Stimulated activated CD8-positive, alpha-beta memory T cell treated with anti-CD3 and anti-CD28 coated beads, Interleukin-4, amount 100 ng/mL, for 24 hours (primary cell): ENCODE measurements around the gene PRKG1.
"Not testable (repeated sequence)": the region's sequence is repeated elsewhere in the genome, so short reads cannot be mapped to it uniquely, and the experiment has no call there.

Experiments
- DNase-seq: peaks from one replicate; pipeline ENCODE4 v3.0.0-alpha.2; 2020; ENCODE audit warnings: low read depth

PRKG1 gene

DNA sequence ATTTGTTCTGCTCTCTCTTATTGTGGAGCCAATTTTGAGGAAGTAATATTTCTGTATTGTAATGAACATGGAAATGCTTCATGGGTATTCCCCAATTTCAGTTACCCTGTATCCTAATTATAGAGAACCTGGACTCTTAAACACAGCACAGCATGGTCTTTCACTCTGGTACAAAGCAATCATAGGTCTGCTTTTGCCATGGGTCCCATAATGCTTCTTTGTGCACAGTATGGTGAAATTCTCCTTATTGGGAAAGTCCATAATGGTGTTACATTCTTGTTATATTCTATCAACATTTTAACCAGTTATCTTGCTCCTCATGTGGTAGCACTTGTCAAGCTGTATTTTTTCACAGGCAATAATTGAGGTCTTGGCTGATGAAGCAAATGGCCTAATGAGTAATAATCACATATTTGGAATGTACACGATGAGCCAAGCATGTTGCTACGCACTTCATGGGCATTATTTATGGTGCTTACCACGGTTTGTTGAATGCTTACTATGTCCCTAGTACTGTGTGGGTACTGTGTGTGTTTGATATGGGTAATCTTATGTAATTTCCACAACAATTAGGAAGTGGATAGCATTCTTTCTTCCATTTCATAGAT lies 42.9 kb downstream of the PRKG1 start:
- DNase-seq: no peak

DNA sequence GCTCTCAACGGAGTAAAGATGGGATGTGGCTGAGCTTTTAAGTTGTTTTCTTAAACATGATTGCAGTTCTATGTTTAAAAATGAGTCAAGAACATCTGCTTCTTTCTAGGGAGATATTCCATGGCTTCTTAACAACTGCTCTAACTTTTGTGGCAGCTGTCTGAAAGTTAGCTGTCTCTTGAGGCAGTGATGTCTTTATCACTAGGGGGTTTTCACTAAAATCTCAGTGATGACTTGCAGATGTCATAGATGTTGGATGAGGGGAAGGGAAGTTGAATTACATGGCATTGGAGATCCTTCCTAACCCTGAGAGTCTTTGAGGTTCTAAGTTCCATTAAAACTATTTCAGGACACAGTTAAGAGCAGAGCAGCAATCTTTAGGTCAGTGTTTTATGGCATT lies 43.5 kb downstream of the PRKG1 start:
- DNase-seq: no peak

DNA sequence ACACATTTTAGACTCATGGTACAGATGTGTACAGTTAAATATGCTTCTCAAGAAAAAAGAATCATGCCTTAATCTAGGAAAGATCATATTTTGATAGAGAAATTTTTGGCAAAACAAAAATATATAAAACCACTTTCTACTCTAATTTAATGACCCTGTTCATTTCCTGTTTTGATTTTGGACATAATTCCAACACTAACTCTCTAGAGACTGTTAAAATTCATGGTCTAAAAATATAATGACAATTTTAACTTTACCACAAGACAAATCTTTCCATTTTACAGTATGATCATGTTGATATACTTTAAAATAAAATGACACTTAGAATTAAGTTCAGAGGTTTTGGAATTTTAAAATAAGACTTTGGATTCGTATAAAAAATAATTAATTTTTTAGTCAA lies 45.2 kb downstream of the PRKG1 start:
- DNase-seq: no peak

DNA sequence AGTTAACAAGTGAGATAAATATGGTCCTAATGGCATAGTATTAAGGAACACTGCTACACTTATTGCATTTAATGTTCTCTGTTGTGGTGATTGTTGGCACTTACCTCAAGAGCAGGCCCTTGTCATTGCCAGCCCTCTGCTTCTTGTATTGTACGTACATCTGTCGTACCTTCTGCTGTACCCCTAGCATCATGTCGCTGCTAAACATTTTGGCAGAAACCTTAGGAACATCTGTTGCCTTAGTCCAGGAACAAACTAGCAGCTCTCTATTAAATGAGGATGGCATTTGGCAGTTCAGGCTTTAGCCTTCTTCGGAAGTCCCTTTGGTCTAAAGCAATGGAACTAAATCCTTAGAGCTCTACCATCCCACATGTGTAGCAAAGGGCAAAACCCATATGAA lies 47.6 kb downstream of the PRKG1 start:
- no peak for DNase-seq

DNA sequence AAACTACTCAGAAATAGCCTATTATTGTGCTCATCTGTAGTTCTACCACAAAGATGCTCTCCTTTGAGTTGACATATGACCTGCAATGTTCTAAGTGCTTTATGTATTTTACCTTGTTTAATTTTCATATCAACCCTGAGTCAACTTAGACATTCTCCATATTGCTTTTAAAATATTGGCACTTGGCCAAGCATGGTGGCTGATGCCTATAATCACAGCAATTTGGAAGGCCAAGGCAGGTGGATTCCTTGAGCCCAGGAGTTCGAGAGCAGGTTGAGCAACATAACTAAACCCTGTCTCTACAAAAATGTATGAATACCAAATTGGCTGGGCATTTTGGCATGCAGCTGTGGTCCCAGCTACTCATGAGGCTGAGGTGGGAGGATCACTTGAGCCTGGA lies 50.6 kb downstream of the PRKG1 start:
- DNase-seq: no peak

DNA sequence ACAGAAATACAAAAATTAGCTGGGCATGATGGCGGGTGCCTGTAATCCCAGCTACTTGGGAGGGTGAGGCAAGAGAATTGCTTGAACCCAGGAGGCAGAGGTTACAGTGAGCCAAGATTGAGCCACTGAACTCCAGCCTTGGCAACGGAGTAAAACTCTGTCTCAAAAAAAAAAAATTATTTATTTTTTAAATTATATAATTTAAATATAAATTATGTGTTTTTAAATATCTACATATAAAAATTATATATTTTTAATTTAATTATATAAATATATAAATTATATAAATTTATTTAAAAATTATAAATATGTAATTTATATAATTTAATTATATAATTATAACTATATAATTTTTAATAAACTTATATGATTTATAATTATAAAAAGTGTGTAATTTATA lies 51.2 kb downstream of the PRKG1 start:
- DNase-seq: no peak

DNA sequence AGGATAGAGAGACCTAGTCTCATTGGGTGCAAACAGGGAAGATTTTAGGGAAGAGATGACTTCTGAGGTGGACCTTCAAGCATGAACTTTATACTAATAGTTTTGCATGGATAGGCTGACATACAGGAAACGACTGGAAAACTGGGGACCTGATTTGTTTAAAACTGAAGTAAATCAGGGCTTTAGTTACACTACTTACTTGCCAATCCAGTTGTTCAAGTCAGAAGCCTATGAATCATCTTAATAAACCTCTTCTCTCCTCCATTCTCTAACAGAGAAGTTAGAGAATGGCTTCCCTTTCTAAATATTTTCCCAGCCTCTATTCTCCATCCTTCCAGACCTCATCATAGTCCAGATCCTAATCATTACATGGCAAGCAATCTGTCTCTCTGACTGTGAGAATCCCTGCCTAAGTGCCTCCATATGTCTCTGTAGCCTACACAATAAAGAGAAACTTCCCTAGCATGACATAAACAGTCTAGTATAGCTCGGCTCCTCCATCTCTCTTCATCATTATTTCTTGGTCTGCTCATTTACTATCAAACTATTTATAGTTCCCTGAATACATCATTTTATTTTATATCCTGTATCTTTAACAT lies 55.8 kb downstream of the PRKG1 start:
- DNase-seq: no peak

DNA sequence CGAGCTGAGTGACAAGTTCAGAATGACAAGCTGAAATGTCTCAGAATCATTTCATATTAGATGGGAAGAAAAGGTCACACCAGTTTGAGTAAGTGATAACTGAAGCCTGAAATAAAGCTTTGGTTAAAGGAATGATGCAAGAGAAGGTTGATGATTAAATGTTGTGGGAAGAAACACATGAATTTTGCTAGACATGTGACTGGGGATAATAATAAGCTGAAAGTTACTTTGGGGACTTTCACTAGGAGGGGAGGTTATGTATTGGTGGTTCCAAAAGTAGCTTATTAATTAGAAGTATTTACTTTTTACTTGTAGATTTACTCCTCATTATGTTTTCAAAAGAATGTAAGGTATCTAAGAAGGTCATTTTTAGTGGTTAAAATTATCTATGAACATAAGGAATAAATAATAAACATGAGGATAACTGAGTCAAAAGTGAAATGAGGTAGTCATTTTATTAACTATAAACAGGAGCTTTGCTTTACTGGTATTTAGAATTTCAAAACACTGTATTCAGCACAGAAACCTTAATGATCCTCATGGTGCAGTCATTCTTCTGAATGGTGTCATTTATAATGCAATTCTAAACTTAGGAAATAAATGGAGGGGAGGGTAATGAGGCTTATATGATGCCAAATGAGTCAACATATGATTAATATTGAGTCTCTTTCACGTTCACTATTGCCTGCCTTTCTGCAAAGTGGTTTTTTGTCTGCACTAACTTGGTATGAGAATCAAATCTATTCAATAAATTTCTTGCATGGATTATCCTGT lies 63.7 kb downstream of the PRKG1 start:
- no peak for DNase-seq

DNA sequence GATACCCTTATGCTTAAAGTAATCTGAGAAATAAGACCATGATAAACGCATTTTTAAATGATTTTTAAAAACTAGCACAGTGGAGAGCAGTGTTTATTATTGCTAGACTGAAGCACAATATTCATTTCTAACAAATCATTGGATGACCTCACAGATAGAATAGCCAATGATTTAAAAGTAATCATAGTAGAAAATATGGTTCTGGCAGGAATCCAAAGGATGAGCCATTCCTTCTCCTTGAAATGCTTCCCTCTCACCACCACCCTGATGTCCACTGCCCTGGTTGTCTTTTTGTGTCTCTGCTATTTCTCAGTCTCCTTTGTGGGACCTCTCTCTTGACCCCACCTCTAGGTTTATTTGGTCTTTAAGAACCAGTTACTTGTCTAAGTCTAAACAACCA lies 64.9 kb downstream of the PRKG1 start:
- no peak for DNase-seq

DNA sequence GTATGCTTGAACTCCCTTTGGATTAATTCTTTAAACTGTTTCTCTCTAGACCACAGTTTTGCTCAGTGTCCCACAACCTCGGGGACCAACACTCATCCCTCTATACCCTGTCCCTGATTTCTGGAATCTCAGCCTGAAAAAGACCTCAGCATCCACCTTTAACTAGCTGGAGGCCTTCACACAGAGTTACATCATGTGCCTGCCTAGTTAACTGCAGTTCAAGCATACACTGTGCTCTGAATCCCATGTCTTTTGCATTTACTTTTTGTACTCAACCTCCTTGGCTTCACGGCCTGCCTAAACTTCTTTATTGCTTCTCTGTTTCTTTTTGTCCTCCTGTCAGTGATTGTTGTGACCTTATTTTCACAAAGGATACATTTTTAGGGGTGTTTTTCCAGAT lies 66.7 kb downstream of the PRKG1 start:
- DNase-seq: no peak

DNA sequence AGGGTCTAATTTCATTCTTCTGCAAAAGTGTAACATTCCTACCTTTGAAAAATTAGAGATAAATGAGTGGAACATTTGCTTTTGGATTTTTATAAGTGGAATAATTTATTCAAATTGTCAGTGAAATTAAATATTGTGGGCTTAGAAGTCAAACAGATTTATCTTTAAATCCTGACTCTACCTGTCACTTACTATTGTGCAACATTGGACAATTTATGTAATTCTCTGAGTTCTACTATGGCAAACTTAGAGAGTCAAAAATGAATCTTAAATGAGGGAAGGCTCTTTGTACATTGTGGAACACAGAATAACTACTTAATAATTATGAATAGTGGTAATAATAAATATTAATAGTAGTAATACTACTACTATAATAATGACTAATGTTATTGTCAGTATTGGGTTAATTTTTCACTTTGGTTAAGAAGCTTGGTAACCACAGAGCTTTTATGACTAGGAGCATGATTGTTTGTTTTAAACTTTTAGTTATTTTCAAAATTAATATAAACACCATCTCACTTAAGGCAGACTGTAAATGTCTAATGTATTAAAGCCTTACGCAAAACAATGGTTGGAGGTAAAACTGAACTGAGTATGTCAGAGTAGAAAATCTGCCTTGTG lies 70.0 kb downstream of the PRKG1 start:
- DNase-seq: no peak

DNA sequence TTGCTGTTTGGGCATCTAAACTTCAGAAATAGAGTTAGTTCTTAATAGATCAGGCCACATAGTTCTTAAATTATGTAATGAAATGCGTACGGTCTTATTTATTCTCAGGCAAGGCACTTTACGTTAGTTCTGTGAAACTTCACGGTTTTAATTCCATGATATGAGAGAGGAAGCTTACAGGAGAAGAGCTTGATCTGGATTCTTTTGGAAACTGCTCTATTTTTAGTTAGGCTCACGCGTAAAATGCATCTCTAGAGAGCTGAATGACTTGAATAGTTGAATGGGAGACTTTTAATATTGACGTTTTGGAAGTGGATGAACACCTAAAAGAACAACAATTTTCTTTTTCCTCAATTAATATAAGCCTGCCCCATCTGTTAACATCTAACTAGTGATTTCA lies 71.1 kb downstream of the PRKG1 start:
- no peak for DNase-seq

DNA sequence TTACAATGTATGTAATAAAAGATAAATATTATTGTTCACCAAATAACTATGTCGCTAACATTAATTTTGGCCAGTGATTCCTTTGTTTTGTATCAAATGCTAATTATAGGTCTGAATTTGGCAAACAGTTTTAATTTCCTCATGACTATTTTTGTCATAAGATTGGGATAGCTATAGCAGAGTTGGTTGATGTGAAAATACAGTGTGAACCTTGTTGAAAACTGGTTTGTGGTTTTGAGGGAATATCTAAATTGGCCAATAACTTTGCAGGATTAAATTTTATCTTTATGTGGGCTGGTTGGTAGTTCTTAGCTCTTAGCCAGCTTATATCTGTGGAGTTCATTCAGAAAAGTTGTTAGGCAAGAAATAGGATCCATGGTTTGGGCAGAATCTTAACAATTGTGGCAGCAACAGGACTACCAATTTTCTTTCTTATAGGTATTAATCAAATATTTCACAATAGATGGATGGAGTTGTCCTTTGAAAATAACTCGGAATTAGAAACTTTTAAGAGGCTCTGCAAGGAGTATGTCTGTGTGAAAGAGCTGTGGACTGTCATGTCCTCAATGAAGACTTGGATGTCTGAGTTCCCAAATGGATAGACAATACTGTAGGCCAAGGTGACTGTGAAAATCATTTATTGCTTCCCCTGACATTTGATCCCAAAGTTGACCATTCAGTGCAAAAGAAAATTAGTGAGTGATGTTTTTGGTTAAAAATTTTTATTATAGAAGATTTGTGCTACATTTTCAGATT lies 73.5 kb downstream of the PRKG1 start:
- DNase-seq: no peak

DNA sequence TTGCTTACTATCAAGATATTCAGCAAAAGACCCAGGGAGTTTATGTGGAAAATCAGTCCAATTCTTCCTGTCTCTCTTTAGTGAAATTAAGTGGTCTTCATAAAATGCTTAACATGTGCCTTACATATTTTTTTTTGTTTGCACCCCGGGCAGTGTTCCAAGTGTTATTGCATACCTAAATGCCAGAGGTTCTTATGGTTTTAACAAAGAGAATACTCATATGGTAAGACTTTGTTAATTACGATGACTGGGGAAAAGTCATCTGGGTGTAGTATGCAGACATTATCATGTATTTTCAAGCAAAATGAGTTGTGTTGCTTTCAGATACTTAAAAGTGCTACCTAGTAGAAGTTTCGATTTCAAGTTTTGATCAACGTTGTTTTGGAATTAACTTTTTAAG lies 82.6 kb downstream of the PRKG1 start:
- no peak for DNase-seq

DNA sequence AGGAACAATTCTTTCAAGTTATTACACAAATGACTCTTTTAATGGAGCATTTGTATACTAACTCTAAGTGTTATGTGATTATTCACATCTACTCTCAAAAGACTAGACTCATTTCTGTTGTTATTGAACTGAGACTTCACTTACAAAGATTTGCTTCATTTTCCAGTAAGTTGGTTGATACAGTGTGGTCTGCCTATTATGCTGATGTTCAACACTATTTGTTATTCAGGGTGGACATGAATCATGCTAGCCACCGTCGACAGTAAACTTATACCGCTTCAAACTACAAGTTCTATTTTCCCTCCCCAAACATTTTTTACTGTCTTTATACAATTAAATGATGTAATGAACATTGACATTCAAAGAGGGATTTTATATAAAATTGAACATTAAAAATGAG lies 84.5 kb downstream of the PRKG1 start:
- DNase-seq: no peak

DNA sequence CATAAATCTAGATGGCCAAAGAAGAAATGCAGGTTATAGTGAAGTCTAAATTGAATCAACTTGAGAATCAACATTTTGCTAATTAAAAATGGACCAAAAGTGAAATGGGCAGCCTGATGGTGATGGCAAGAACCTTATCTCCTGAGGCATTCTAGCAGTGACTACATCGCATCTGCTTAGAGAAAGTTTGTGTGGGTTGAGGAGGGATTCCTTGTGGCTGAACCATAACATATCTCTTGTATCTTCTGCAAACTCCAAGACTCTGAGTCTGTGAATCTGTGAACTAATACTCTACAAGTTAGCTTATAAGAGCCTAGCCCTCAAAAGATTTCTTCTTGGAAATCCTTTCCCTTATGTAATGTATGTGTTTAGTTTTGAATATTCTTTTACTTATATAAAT lies 85.6 kb downstream of the PRKG1 start:
- no peak for DNase-seq

DNA sequence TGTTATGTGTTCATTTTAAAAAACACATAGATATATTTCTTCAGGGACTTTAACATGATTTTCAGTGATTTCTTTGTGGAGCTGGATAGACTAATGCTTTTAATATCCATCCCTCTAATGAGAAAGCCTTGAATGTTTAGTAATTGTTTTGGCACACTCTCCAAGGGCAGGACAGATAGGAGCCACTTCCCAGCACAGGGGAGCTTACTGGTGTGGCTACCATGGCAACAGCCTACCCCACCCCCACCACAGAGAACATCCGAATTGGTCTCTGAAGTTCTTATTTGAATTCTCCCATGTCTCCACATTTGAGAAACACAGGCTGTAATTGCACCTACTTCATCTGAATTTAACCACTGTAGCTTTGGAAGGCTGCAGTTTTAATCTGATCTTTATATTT lies 87.7 kb downstream of the PRKG1 start:
- DNase-seq: no peak

DNA sequence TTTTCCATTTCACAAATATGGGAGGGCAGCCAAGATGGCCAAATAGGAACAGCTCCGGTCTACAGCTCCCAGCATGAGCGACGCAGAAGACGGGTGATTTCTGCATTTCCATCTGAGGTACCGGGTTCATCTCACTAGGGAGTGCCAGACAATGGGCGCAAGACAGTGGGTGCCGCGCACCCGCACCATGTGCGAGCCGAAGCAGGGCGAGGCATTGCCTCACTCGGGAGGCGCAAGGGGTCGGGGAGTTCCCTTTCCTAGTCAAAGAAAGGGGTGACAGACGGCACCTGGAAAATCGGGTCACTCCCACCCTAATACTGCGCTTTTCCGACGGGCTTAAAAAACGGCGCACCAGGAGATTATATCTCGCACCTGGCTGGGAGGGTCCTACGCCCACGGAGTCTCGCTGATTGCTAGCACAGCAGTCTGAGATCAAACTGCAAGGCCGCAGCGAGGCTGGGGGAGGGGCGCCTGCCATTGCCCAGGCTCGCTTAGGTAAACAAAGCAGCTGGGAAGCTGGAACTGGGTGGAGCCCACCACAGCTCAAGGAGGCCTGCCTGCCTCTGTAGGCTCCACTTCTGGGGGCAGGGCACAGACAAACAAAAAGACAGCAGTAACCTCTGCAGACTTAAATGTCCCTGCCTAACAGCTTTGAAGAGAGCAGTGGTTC lies 89.2 kb downstream of the PRKG1 start:
- DNase-seq: not testable (repeated sequence)

DNA sequence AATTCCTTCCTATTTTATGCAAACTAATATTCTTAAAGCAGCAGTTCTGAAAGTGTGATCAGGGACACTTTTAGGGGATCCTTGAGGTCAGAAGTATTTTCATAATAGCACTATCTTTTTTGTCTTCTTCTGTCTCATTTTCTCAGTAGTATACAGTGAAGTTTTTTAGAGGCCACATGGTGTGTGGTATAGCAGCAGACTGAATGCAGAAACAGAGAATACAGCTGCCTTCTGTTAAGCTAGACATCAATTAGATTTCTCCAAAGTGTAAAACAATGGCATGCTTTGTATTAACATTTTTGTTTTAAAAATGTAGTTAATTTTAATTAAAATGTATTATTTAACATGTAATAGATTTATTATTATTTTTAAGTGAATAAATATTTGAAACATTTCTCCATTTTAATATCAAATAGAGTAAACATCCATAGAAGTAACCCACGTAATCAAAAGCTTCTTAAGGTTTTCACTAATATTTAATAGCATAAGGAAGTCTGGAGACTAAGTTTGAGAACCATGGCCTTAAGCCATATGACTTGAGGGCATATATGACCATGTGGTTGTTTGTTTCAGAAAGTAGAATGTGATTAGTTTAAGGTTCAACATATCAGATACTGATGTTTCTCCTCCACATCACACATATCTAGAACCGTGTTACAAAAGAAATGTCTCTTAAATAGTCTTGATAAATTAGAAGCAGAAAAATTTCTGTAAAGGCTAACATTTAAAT lies 94.0 kb downstream of the PRKG1 start:
- no peak for DNase-seq

DNA sequence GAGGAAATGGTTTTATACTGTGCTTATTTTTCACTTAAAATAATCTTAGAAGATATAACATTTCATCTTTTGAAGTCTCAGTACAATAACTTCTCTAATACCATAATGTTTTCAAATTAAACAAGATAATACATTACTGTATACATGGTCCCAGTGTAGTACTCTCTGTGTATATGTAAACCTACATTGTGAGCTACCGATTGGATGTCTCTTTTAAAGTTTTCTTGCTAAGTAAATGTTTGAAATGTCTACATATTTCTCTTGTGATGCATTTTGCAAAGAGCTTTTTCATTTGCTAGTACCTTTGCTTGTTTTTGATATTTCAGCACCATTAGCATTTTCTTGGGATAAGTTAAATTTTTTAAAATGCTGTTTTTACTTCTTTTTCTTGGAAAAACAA lies 94.8 kb downstream of the PRKG1 start:
- DNase-seq: no peak

DNA sequence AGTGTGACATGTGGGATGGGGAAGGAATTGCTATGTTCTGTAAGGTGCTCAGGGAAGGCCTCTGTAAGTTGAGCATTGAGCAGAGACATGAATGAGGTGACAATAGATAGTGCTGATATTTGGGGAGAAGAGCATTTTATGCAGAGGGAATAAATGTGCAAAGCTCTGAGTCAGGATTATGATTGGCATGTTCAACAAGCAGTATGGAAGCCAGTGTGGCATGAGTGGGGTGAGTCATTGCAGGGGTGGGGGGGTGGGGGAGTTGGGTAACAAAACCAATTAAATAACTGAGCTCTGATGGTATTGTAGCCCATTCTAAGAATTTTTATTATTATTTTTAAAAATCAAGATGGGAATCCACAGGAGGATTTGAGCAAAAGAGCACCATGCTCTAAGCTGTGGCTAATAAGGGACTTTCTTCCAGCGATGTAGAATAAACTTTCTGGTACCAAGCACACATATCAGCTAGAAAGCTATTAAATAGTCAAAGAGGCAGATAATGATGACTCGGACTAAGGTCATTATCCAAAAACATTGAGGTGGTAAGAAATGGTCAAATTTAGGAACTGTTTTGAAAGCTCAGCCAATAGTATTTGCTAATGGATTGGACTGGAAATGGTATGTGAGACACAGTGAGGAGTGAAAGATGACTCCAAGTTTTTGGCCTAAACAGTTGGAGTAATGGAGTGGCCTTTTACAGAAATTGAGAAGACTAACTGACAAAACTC lies 96.4 kb downstream of the PRKG1 start:
- DNase-seq: no peak
